GM12878 (cell line): ENCODE results near the gene DNPEP. TPM values are rescaled to one million over a fixed set of nuclear protein-coding genes. Genes with fewer than 3 reads are reported as not detected.

Experiments used
- ATAC-seq: fragments of 200-7000 bp; cut with Tn5 transposase; 3 replicates; pipeline ENCODE4 v1.9.1; 2020; ENCODE audit warnings: mild to moderate bottlenecking, moderate library complexity
- BruUV-seq: library from RNA; stranded (reverse); fragments of 400-500 nt; replicated peaks from 2 replicates; lab custom pipeline; 2021; lab: Mats Ljungman, UMichigan
- CTCF ChIA-PET: fragments of 300-600 bp; sonication (Branson Sonifier 250); formaldehyde crosslinking; extraction: SDS; loops from one replicate; lab custom pipeline; 2021; ENCODE audit warnings: inconsistent platforms; lab: Yijun Ruan, JAX
- POLR2A ChIA-PET: fragments of 350-600 bp; formaldehyde crosslinking; extraction: SDS; loops from one replicate; lab custom pipeline; 2021; ENCODE audit warnings: inconsistent platforms; lab: Charles Lee
- RAD21 ChIA-PET: fragments of 300-600 bp; sonication (Branson Sonifier 250); formaldehyde crosslinking; loops from one replicate; lab custom pipeline; 2023; ENCODE audit warnings: antibody characterized with exemption; ENCODE audit not compliant: unreplicated experiment; lab: Charles Lee
- SMC1A ChIA-PET: fragments of 300-600 bp; sonication (Branson Sonifier 250); formaldehyde crosslinking; loops from one replicate; lab custom pipeline; 2023; ENCODE audit not compliant: unreplicated experiment, uncharacterized antibody; lab: Charles Lee
- DNase-seq: peaks from one replicate; pipeline ENCODE4 v3.0.0-alpha.2; 2011; ENCODE audit warnings: low read depth, low spot score
- FAIRE-seq: peaks from 3 replicates; lab custom pipeline; 2011; peaks lifted over from hg19 to GRCh38; lab: Jason Lieb, UNC
- H2AFZ ChIP-seq: 2 replicates; pipeline ENCODE4 v1.6.0; 2011; ENCODE audit warnings: low read depth, low read length, control low read depth; ENCODE audit not compliant: control insufficient read depth
- H3K27ac ChIP-seq: 2 replicates; pipeline ENCODE4 v1.5.1; 2011; ENCODE audit warnings: control low read depth; ENCODE audit not compliant: control insufficient read depth, insufficient read depth
- H3K27me3 ChIP-seq, 2 experiments: replicated peaks in 1 of 2; 2 replicates each; pipeline versions ENCODE4 v1.6.0 to v1.6.1; 2011; ENCODE audit warnings: low read length in 1 of 2; ENCODE audit not compliant: control insufficient read depth in 2 of 2, insufficient read depth in 2 of 2
- H3K36me3 ChIP-seq, 2 experiments: 2 replicates each; pipeline ENCODE4 v1.5.1; 2011; ENCODE audit warnings: low read length in 1 of 2; ENCODE audit not compliant: control insufficient read depth in 2 of 2, insufficient read depth in 2 of 2
- H3K4me1 ChIP-seq: 2 replicates; pipeline ENCODE4 v1.6.1; 2011; ENCODE audit warnings: mild to moderate bottlenecking, low read length, moderate library complexity, mixed read lengths; ENCODE audit not compliant: control insufficient read depth, insufficient read depth
- H3K4me2 ChIP-seq: 2 replicates; pipeline ENCODE4 v1.6.0; 2011; ENCODE audit warnings: control low read depth; ENCODE audit not compliant: control insufficient read depth, insufficient read depth
- H3K4me3 ChIP-seq: fragments of 200-600 bp; sonication (generic); 2 replicates; pipeline ENCODE4 v1.5.1; 2016
- H3K79me2 ChIP-seq: 2 replicates; pipeline ENCODE4 v1.6.0; 2011; ENCODE audit warnings: low read length; ENCODE audit not compliant: control insufficient read depth, insufficient read depth
- H3K9ac ChIP-seq: 2 replicates; pipeline ENCODE4 v1.8.0; 2011; ENCODE audit warnings: low read length, control low read depth, mixed read lengths; ENCODE audit not compliant: control insufficient read depth, insufficient read depth
- H3K9me3 ChIP-seq: replicated peaks from 3 replicates; pipeline ENCODE4 v1.5.1; 2011; ENCODE audit warnings: mild to moderate bottlenecking, low read length; ENCODE audit not compliant: control insufficient read depth, insufficient read depth
- H4K20me1 ChIP-seq: 2 replicates; pipeline ENCODE4 v1.6.0; 2011; ENCODE audit not compliant: control insufficient read depth, insufficient read depth
- BCL11A ChIP-seq: IDR thresholded peaks from 2 replicates; pipeline ENCODE4 v1.6.1; 2011; ENCODE audit warnings: low read depth, low read length
- CHD2 ChIP-seq: IDR thresholded peaks from 2 replicates; pipeline ENCODE4 v1.6.1; 2011; ENCODE audit warnings: low read depth, low read length, improper control_type of control experiment, borderline replicate concordance
- HDAC6 ChIP-seq: fragments of 200-600 bp; sonication (generic); IDR thresholded peaks from one replicate; pipeline ENCODE4 v1.8.0; 2017; ENCODE audit warnings: antibody characterized with exemption; ENCODE audit not compliant: unreplicated experiment
- MTA3 ChIP-seq: IDR thresholded peaks from 2 replicates; pipeline ENCODE4 v1.6.1; 2012; ENCODE audit warnings: low read length, inconsistent platforms, borderline replicate concordance
- ZNF217 ChIP-seq: fragments of 450-650 bp; IDR thresholded peaks from 2 replicates; pipeline ENCODE4 v1.6.1; 2017; ENCODE audit warnings: antibody characterized with exemption, mild to moderate bottlenecking
- ZNF384 ChIP-seq: IDR thresholded peaks from 2 replicates; pipeline ENCODE4 v1.6.1; 2012; ENCODE audit warnings: low read depth, mild to moderate bottlenecking, low read length, improper control_type of control experiment, borderline replicate concordance
- WGBS: methylation state at CpG from one replicate; pipeline ENCODE4 v1.1.6; 2016; ENCODE audit warnings: low lambda C conversion rate; ENCODE audit not compliant: insufficient replicate concordance, insufficient coverage; ENCODE audit errors: missing lambda C conversion rate; 5-methylcytosine and 5-hydroxymethylcytosine counted together
- in situ Hi-C: fragments of 300-500 bp; cut with MboI; formaldehyde crosslinking; loops from 9 replicates; pipeline ENCODE4 v1.14.3; 2018; ENCODE audit warnings: mixed read lengths
- intact Hi-C: fragments of 100-400 bp; cut with micrococcal nuclease; formaldehyde crosslinking; loops from one replicate; pipeline ENCODE4 v1.14.2; 2022; ENCODE audit not compliant: unreplicated experiment
- polyA plus RNA-seq, 11 experiments: library from polyadenylated mRNA; depleted of rRNA in 4 of 11; unstranded in 6 of 11; stranded (reverse) in 5 of 11; fragments of >200 nt; fragmentation: Nextera tagmentation in 4 of 11; fragmentation: Illumina TruSeq in 1 of 11; extraction: Ambion mirVana in 4 of 11; extraction: Trizol in 1 of 11; gene quantifications; 1 replicate in 1 of 11; 2 replicates in 10 of 11; pipeline versions ENCODE4 v1.2.1 to v1.2.3, GENCODE V29; 2011 to 2016; ENCODE audit warnings: inconsistent platforms in 2 of 11, missing spikeins in 2 of 11, low read depth in 1 of 11
- total RNA-seq, 4 experiments: library from RNA; depleted of rRNA in 3 of 4; stranded (reverse); fragments of >200 nt in 3 of 4; fragmentation: Illumina TruSeq in 1 of 4; extraction: Trizol in 1 of 4; gene quantifications; 2 replicates each; pipeline versions ENCODE4 v1.2.1 to v1.2.3, GENCODE V29; 2013 to 2021
- TF ChIP-seq, protein P1 (sequence below): fragments of 150-350 bp; IDR thresholded peaks from 2 replicates; pipeline ENCODE4 v1.6.1; 2016; ENCODE audit warnings: low read depth, low read length

The DNPEP gene
- total and polyA plus RNA-seq, 10 of the 15 experiments (the other 5 are each of a cell fraction or from before 2014, with no cell fraction given), result 33.1 to 82.0 (median 64.1) TPM

DNA sequence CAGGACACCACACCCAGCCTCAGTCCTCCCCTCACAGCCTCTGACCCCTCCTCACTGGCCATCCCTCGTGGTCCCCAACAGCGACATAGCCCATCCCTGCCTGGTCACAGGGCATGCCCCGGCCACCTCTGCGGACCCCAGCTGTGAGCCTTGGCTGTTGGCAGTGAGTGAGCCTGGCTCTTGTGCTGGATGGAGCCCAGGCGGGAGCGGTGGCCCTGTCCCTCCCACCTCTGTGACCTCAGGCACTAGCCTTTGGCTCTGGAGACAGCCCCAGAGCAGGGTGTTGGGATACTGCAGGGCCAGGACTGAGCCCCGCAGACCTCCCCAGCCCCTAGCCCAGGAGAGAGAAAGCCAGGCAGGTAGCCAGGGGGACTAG lies 38.3 kb upstream of the DNPEP start:
- H3K9ac ChIP-seq, result no peak overlapping the region
- no peaks in the 10 kb centered on the region for H3K79me2 ChIP-seq
- H3K4me1 ChIP-seq, result no peaks in the 10 kb centered on the region
- no peaks in the 10 kb centered on the region for H3K36me3 ChIP-seq
- ChIA-PET RAD21 (no interaction called here), CTCF (no interaction called here), POLR2A (no interaction called here), SMC1A (no interaction called here)
- H4K20me1 ChIP-seq, result no peaks in the 10 kb centered on the region
- no peaks in the 10 kb centered on the region; a peak in 1 of 4 replicates for H3K27me3 ChIP-seq
- H2AFZ ChIP-seq, result no peak overlapping the region
- no peak overlapping the region for H3K4me2 ChIP-seq
- in situ Hi-C loops (no loop called here), intact Hi-C loops (no loop called here)
- BruUV-seq, result no TSS peak
- ATAC-seq (no peak), DNase-seq (no peak), FAIRE-seq (no peak)
- TF ChIP-seq MTA3 (no peak), ZNF384 (no peak), CHD2 (no peak), HDAC6 (no peak), ZNF217 (no peak), BCL11A (no peak)
- TF ChIP-seq, protein P1, sequence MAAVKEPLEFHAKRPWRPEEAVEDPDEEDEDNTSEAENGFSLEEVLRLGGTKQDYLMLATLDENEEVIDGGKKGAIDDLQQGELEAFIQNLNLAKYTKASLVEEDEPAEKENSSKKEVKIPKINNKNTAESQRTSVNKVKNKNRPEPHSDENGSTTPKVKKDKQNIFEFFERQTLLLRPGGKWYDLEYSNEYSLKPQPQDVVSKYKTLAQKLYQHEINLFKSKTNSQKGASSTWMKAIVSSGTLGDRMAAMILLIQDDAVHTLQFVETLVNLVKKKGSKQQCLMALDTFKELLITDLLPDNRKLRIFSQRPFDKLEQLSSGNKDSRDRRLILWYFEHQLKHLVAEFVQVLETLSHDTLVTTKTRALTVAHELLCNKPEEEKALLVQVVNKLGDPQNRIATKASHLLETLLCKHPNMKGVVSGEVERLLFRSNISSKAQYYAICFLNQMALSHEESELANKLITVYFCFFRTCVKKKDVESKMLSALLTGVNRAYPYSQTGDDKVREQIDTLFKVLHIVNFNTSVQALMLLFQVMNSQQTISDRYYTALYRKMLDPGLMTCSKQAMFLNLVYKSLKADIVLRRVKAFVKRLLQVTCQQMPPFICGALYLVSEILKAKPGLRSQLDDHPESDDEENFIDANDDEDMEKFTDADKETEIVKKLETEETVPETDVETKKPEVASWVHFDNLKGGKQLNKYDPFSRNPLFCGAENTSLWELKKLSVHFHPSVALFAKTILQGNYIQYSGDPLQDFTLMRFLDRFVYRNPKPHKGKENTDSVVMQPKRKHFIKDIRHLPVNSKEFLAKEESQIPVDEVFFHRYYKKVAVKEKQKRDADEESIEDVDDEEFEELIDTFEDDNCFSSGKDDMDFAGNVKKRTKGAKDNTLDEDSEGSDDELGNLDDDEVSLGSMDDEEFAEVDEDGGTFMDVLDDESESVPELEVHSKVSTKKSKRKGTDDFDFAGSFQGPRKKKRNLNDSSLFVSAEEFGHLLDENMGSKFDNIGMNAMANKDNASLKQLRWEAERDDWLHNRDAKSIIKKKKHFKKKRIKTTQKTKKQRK, result no peak
- 26% methylated on average over 7 of the region's 7 CpGs for WGBS
- no peaks in the 10 kb centered on the region for H3K9me3 ChIP-seq
- no peak overlapping the region for H3K27ac ChIP-seq
- H3K4me3 ChIP-seq, result no peak overlapping the region
